GM12892 (cell line): Measurements from ENCODE around the gene PTPN4.

Source experiments
- POLR2A ChIP-seq: IDR thresholded peaks from 2 replicates; pipeline ENCODE4 v1.6.1; 2011; ENCODE audit warnings: low read depth, low read length, control low read depth
- POLR2AphosphoS5 ChIP-seq: IDR thresholded peaks from 2 replicates; pipeline ENCODE4 v1.6.1; 2011; ENCODE audit warnings: low read depth, low read length, control low read depth

DNA sequence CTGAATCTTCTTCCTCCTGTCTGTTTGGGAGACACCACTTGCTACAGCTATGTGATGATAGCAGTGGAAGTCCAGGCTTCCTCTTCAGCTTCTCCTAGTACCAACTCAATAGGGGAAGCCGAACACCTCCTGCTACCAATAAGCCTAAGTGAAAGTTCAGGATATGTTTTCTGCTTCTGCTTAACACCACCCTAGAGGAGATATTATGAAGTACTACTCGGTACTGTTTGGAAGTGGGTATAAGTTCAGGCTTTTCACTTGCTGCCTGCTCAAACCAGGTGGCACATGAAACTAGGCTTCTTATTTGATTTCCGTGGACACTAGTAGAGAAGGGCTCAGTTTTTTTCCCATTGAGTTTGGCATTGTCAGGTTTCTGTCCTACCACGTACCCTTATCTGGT, 99.8 kb downstream of the PTPN4 start:
- TF ChIP-seq POLR2A (no peak), POLR2AphosphoS5 (no peak)
